Keratinocyte (primary cell): Measurements from ENCODE around the gene EPHA6. TPM values are rescaled to one million over a fixed set of nuclear protein-coding genes. Genes with fewer than 3 reads are reported as not detected.
"Not testable (repeated sequence)": the region's sequence is repeated elsewhere in the genome, so short reads cannot be mapped to it uniquely, and the experiment has no call there.

Source experiments
- DNase-seq: peaks from one replicate; pipeline ENCODE4 v3.0.0-alpha.2; 2011; ENCODE audit warnings: low read depth, missing footprints, low spot score
- FAIRE-seq: peaks from 2 replicates; lab custom pipeline; 2011; peaks lifted over from hg19 to GRCh38; lab: Jason Lieb, UNC
- H2AFZ ChIP-seq: 2 replicates; pipeline ENCODE4 v1.6.0; 2012; ENCODE audit warnings: low read length, control low read depth, inconsistent platforms; ENCODE audit not compliant: control insufficient read depth
- H3K27ac ChIP-seq: 2 replicates; pipeline ENCODE4 v1.5.1; 2011; ENCODE audit warnings: low read length; ENCODE audit not compliant: control insufficient read depth, insufficient read depth
- H3K27me3 ChIP-seq: 3 replicates; pipeline ENCODE4 v1.6.0; 2011; ENCODE audit warnings: low read length; ENCODE audit not compliant: control insufficient read depth, insufficient read depth; ENCODE audit errors: extremely low read depth
- H3K36me3 ChIP-seq, 2 experiments: 2 replicates in 1 of 2; 3 replicates in 1 of 2; pipeline ENCODE4 v1.5.1; 2011; ENCODE audit warnings: low read length in 2 of 2, mild to moderate bottlenecking in 1 of 2; ENCODE audit not compliant: control insufficient read depth in 2 of 2, insufficient read depth in 2 of 2; ENCODE audit errors: extremely low read depth in 1 of 2
- H3K4me1 ChIP-seq: 3 replicates; pipeline ENCODE4 v1.5.1; 2011; ENCODE audit warnings: low read length; ENCODE audit not compliant: control insufficient read depth, insufficient read depth; ENCODE audit errors: extremely low read depth
- H3K4me2 ChIP-seq: 3 replicates; pipeline ENCODE4 v1.6.0; 2011; ENCODE audit warnings: low read depth, low read length; ENCODE audit not compliant: control insufficient read depth, insufficient read depth; ENCODE audit errors: extremely low read depth
- H3K4me3 ChIP-seq, 3 experiments: fragments of 200-600 bp in 1 of 3; sonication (generic) in 1 of 3; 2 replicates in 2 of 3; 3 replicates in 1 of 3; pipeline ENCODE4 v1.5.1; 2011 to 2016; ENCODE audit warnings: low read length in 3 of 3, mild to moderate bottlenecking in 3 of 3, control low read depth in 2 of 3, inconsistent platforms in 1 of 3, low read depth in 1 of 3, mixed read lengths in 1 of 3, mixed run types in 1 of 3, moderate library complexity in 1 of 3; ENCODE audit not compliant: control insufficient read depth in 2 of 3, insufficient read depth in 2 of 3; ENCODE audit errors: extremely low read depth in 1 of 3
- H3K79me2 ChIP-seq: 2 replicates; pipeline ENCODE4 v1.6.0; 2012; ENCODE audit warnings: low read length; ENCODE audit not compliant: control insufficient read depth, insufficient read depth
- H3K9ac ChIP-seq: 3 replicates; pipeline ENCODE4 v1.6.0; 2011; ENCODE audit warnings: low read length; ENCODE audit not compliant: control insufficient read depth, insufficient read depth; ENCODE audit errors: extremely low read depth
- H3K9me1 ChIP-seq: 3 replicates; pipeline ENCODE4 v1.6.0; 2011; ENCODE audit warnings: low read length; ENCODE audit not compliant: control insufficient read depth, insufficient read depth; ENCODE audit errors: extremely low read depth
- H3K9me3 ChIP-seq: 2 replicates; pipeline ENCODE4 v1.5.1; 2012; ENCODE audit warnings: low read depth, low read length; ENCODE audit not compliant: control insufficient read depth
- H4K20me1 ChIP-seq: 3 replicates; pipeline ENCODE4 v1.6.0; 2011; ENCODE audit warnings: low read length; ENCODE audit not compliant: control insufficient read depth, insufficient read depth; ENCODE audit errors: extremely low read depth
- CTCF ChIP-seq, 3 experiments: IDR thresholded peaks in 1 of 3; conservative IDR thresholded peaks in 1 of 3; optimal IDR thresholded peaks in 1 of 3; 2 replicates in 2 of 3; 3 replicates in 1 of 3; pipeline versions ENCODE3 to v1.5.1; 2011; ENCODE audit warnings: low read length in 3 of 3, mild to moderate bottlenecking in 3 of 3, moderate library complexity in 2 of 3, control low read depth in 1 of 3, inconsistent platforms in 1 of 3; ENCODE audit not compliant: insufficient read depth in 2 of 3; ENCODE audit errors: extremely low read depth in 1 of 3
- EZH2 ChIP-seq: IDR thresholded peaks from one replicate; pipeline ENCODE4 v1.6.1; 2012; ENCODE audit warnings: inconsistent platforms, mild to moderate bottlenecking, low read length, moderate library complexity
- dilution Hi-C: fragments of 300-500 bp; cut with MboI; formaldehyde crosslinking; loops from one replicate; pipeline ENCODE4 v1.7.0; 2020; ENCODE audit warnings: low sequenced_read_pairs; ENCODE audit not compliant: extremely low pct_ligation_motif_present
- polyA plus RNA-seq, 5 experiments: library from polyadenylated mRNA; depleted of rRNA in 3 of 5; stranded (reverse) in 3 of 5; stranded (forward) in 1 of 5; unstranded in 1 of 5; fragments of >200 nt; gene quantifications; 1 replicate in 1 of 5; 2 replicates in 3 of 5; 3 replicates in 1 of 5; pipeline versions ENCODE4 v1.2.1 to v1.2.3, GENCODE V29; 2011 to 2012; ENCODE audit warnings: missing spikeins in 2 of 5, low read depth in 1 of 5, low replicate concordance in 1 of 5

EPHA6 gene
- polyA plus RNA-seq, 1 donor (not counting 4 experiments of a cell fraction or from before 2014, with no cell fraction given): not detected

- no peak for DNase-seq
- H3K4me1 ChIP-seq: no peaks in the 10 kb centered on the region
- no peak for FAIRE-seq
- H3K27ac ChIP-seq: no peak overlapping the region
- no peaks in the 10 kb centered on the region for H3K9me1 ChIP-seq
- H3K4me2 ChIP-seq: no peak overlapping the region
- no peak overlapping the region for H2AFZ ChIP-seq
- H3K27me3 ChIP-seq: no peaks in the 10 kb centered on the region
- TF ChIP-seq EZH2 (no peak), CTCF (optimal IDR thresholded peaks at IDR 0.05 in 1 of 3, IDR thresholded peaks at IDR 0.05 in 1 of 3, conservative IDR thresholded peaks at IDR 0.05 in 1 of 3; ENCODE audit: extremely low read depth in 1 of 3, insufficient read depth in 2 of 3, low read length in 3 of 3) (no peak)
- H3K9ac ChIP-seq: no peak overlapping the region
- no peaks in the 10 kb centered on the region for H3K36me3 ChIP-seq
- no peak overlapping the region for H3K4me3 ChIP-seq
- no peaks in the 10 kb centered on the region for H3K9me3 ChIP-seq
- no peaks in the 10 kb centered on the region for H3K79me2 ChIP-seq
- dilution Hi-C loops: no loop called here
- no peaks in the 10 kb centered on the region for H4K20me1 ChIP-seq
Measured at GRCh38 chr3:97613139-97613538, 798.7 kb downstream of the EPHA6 start.

- dilution Hi-C loops, H3K36me3 ChIP-seq, H3K79me2 ChIP-seq, H3K4me1 ChIP-seq, H3K4me3 ChIP-seq, H3K27ac ChIP-seq, FAIRE-seq, DNase-seq, H4K20me1 ChIP-seq, H3K4me2 ChIP-seq, H2AFZ ChIP-seq, H3K9ac ChIP-seq, H3K9me1 ChIP-seq, H3K27me3 ChIP-seq, H3K9me3 ChIP-seq: not testable (repeated sequence)
Measured at GRCh38 chr3:97620514-97620913, 806.1 kb downstream of the EPHA6 start.

- Histone ChIP-seq H3K79me2 (no peaks in the 10 kb centered on the region), H3K4me1 (no peaks in the 10 kb centered on the region), H3K9me3 (no peaks in the 10 kb centered on the region), H4K20me1 (no peaks in the 10 kb centered on the region), H3K36me3 (no peaks in the 10 kb centered on the region), H3K4me3 (no peak overlapping the region), H3K9ac (no peak overlapping the region), H3K27ac (no peak overlapping the region), H2AFZ (no peak overlapping the region), H3K4me2 (no peak overlapping the region), H3K9me1 (no peaks in the 10 kb centered on the region), H3K27me3 (no peaks in the 10 kb centered on the region)
- FAIRE-seq (no peak), DNase-seq (no peak)
- TF ChIP-seq EZH2 (no peak), CTCF (optimal IDR thresholded peaks at IDR 0.05 in 1 of 3, IDR thresholded peaks at IDR 0.05 in 1 of 3, conservative IDR thresholded peaks at IDR 0.05 in 1 of 3; ENCODE audit: extremely low read depth in 1 of 3, insufficient read depth in 2 of 3, low read length in 3 of 3) (no peak)
- dilution Hi-C loops: no loop called here
Measured at GRCh38 chr3:97636465-97636864, 822.1 kb downstream of the EPHA6 start.
